H9 (cell line): Measurements from ENCODE around the gene TLL2. TPM values are rescaled to one million over a fixed set of nuclear protein-coding genes. Genes with fewer than 3 reads are reported as not detected.

Source experiments
- DNase-seq: peaks from one replicate; pipeline ENCODE4 v3.0.0-alpha.2; 2017
- H2AFZ ChIP-seq: one replicate; pipeline ENCODE4 v1.6.1; 2013; ENCODE audit warnings: mild to moderate bottlenecking, low read length, control low read depth, moderate library complexity
- H2AK5ac ChIP-seq: 2 replicates; pipeline ENCODE4 v1.6.1; 2013; ENCODE audit warnings: low read length, control low read depth, mixed read lengths; ENCODE audit not compliant: insufficient read length
- H2BK120ac ChIP-seq: one replicate; pipeline ENCODE4 v1.6.1; 2013; ENCODE audit warnings: low read depth, mild to moderate bottlenecking, low read length, control low read depth, inconsistent platforms; ENCODE audit not compliant: poor library complexity, severe bottlenecking
- H2BK12ac ChIP-seq: 2 replicates; pipeline ENCODE4 v1.6.1; 2013; ENCODE audit warnings: low read length, control low read depth, mixed read lengths, low read depth; ENCODE audit not compliant: insufficient read length
- H2BK15ac ChIP-seq: 2 replicates; pipeline ENCODE4 v1.6.1; 2013; ENCODE audit warnings: low read depth, low read length, control low read depth
- H2BK20ac ChIP-seq: one replicate; pipeline ENCODE4 v1.6.1; 2013; ENCODE audit warnings: low read depth, mild to moderate bottlenecking, low read length, control low read depth, inconsistent platforms; ENCODE audit not compliant: poor library complexity, severe bottlenecking
- H2BK5ac ChIP-seq: 2 replicates; pipeline ENCODE4 v1.6.1; 2013; ENCODE audit warnings: low read length, control low read depth, mixed read lengths; ENCODE audit not compliant: insufficient read length
- H3K14ac ChIP-seq: 2 replicates; pipeline ENCODE4 v1.6.1; 2013; ENCODE audit warnings: low read length, control low read depth; ENCODE audit not compliant: insufficient read depth
- H3K18ac ChIP-seq: 2 replicates; pipeline ENCODE4 v1.6.1; 2013; ENCODE audit warnings: low read depth, mild to moderate bottlenecking, mixed read lengths, low read length, control low read depth; ENCODE audit not compliant: insufficient read length
- H3K23ac ChIP-seq: 2 replicates; pipeline ENCODE4 v1.6.1; 2013; ENCODE audit warnings: low read length, control low read depth, mixed read lengths, low read depth; ENCODE audit not compliant: insufficient read length
- H3K23me2 ChIP-seq: 2 replicates; pipeline ENCODE4 v1.6.1; 2013; ENCODE audit warnings: low read depth, mild to moderate bottlenecking, mixed read lengths, low read length, control low read depth; ENCODE audit not compliant: insufficient read length, poor library complexity, severe bottlenecking
- H3K27ac ChIP-seq: 2 replicates; pipeline ENCODE4 v1.5.1; 2013; ENCODE audit warnings: low read length, control low read depth, mixed read lengths, low read depth; ENCODE audit not compliant: insufficient read length
- H3K27me3 ChIP-seq: 2 replicates; pipeline ENCODE4 v1.6.1; 2013; ENCODE audit warnings: low read length, control low read depth, inconsistent platforms; ENCODE audit not compliant: insufficient read depth
- H3K4ac ChIP-seq: 2 replicates; pipeline ENCODE4 v1.6.1; 2013; ENCODE audit warnings: low read depth, mild to moderate bottlenecking, control low read depth, inconsistent platforms, low read length, moderate library complexity
- H3K4me1 ChIP-seq: 2 replicates; pipeline ENCODE4 v1.6.1; 2013; ENCODE audit warnings: low read length, control low read depth, inconsistent platforms; ENCODE audit not compliant: insufficient read depth
- H3K4me2 ChIP-seq: 2 replicates; pipeline ENCODE4 v1.6.1; 2013; ENCODE audit warnings: low read length, control low read depth, mixed read lengths; ENCODE audit not compliant: insufficient read length, insufficient read depth
- H3K56ac ChIP-seq: 2 replicates; pipeline ENCODE4 v1.6.1; 2013; ENCODE audit warnings: low read depth, mild to moderate bottlenecking, mixed read lengths, low read length, control low read depth; ENCODE audit not compliant: insufficient read length
- H3K79me1 ChIP-seq: 2 replicates; pipeline ENCODE4 v1.6.1; 2013; ENCODE audit warnings: low read depth, mild to moderate bottlenecking, moderate library complexity, low read length, control low read depth, inconsistent platforms; ENCODE audit not compliant: insufficient read depth, poor library complexity, severe bottlenecking
- H3K79me2 ChIP-seq: 2 replicates; pipeline ENCODE4 v1.6.1; 2013; ENCODE audit warnings: low read length, control low read depth, inconsistent platforms; ENCODE audit not compliant: insufficient read depth
- H3K9ac ChIP-seq: 2 replicates; pipeline ENCODE4 v1.6.1; 2013; ENCODE audit warnings: low read length, control low read depth, mixed read lengths; ENCODE audit not compliant: insufficient read length; ENCODE audit errors: extremely low read depth
- H3K9me3 ChIP-seq: one replicate; pipeline ENCODE4 v1.6.1; 2013; ENCODE audit warnings: low read depth, low read length, inconsistent platforms; ENCODE audit not compliant: control insufficient read depth
- H3T11ph ChIP-seq: one replicate; pipeline ENCODE4 v1.6.1; 2013; ENCODE audit warnings: mild to moderate bottlenecking, low read length, control low read depth, inconsistent platforms
- H4K20me1 ChIP-seq: one replicate; pipeline ENCODE4 v1.6.1; 2013; ENCODE audit not compliant: control insufficient read depth, insufficient read length, insufficient read depth
- H4K5ac ChIP-seq: 2 replicates; pipeline ENCODE4 v1.6.1; 2013; ENCODE audit warnings: low read depth, mild to moderate bottlenecking, mixed read lengths, low read length, control low read depth; ENCODE audit not compliant: insufficient read length
- H4K8ac ChIP-seq: replicated peaks from 2 replicates; pipeline ENCODE4 v1.6.1; 2013; ENCODE audit warnings: low read length, control low read depth, mixed read lengths, low read depth; ENCODE audit not compliant: insufficient read length
- H4K91ac ChIP-seq: 2 replicates; pipeline ENCODE4 v1.6.1; 2013; ENCODE audit warnings: low read depth, mild to moderate bottlenecking, moderate library complexity, mixed read lengths, low read length, control low read depth; ENCODE audit not compliant: insufficient read length
- H3K27ac Mint-ChIP-seq, 3 experiments: 2 replicates in 2 of 3; 3 replicates in 1 of 3; pipeline ENCODE4 v1.8.0; 2020 to 2021; ENCODE audit warnings: mixed read lengths in 3 of 3, mild to moderate bottlenecking in 1 of 3, moderate library complexity in 1 of 3
- H3K27me3 Mint-ChIP-seq: 2 replicates; pipeline ENCODE4 v1.8.0; 2021; ENCODE audit warnings: low read depth, mild to moderate bottlenecking, moderate library complexity, mixed read lengths
- H3K36me3 Mint-ChIP-seq, 3 experiments: 2 replicates in 2 of 3; 3 replicates in 1 of 3; pipeline ENCODE4 v1.8.0; 2020 to 2021; ENCODE audit warnings: low read depth in 3 of 3, mixed read lengths in 3 of 3; ENCODE audit not compliant: insufficient read depth in 1 of 3
- H3K4me1 Mint-ChIP-seq, 2 experiments: 2 replicates each; pipeline ENCODE4 v1.8.0; 2020; ENCODE audit warnings: mixed read lengths in 2 of 2
- H3K4me3 Mint-ChIP-seq, 2 experiments: 2 replicates in 1 of 2; 3 replicates in 1 of 2; pipeline ENCODE4 v1.8.0; 2020 to 2021; ENCODE audit warnings: mild to moderate bottlenecking in 2 of 2, mixed read lengths in 2 of 2, moderate library complexity in 1 of 2
- H3K9me3 Mint-ChIP-seq, 2 experiments: 2 replicates in 1 of 2; 3 replicates in 1 of 2; pipeline ENCODE4 v1.8.0; 2020; ENCODE audit warnings: mild to moderate bottlenecking in 2 of 2, mixed read lengths in 2 of 2, moderate library complexity in 1 of 2
- CTCF ChIP-seq: fragments of 200-600 bp; sonication (generic); conservative IDR thresholded peaks from 3 replicates; pipeline ENCODE4 v1.8.0; 2021; ENCODE audit warnings: antibody characterized with exemption, mild to moderate bottlenecking
- WGBS: extraction: QIAGEN DNeasy Blood & Tissue Kit; methylation state at CpG from one replicate; pipeline ENCODE4 v1.1.7; 2013; ENCODE audit warnings: missing lambda C conversion rate, low lambda C conversion rate, mixed read lengths; ENCODE audit not compliant: insufficient read length; ENCODE audit errors: extremely low coverage; 5-methylcytosine and 5-hydroxymethylcytosine counted together
- total RNA-seq: library from RNA; stranded (reverse); gene quantifications from 2 replicates; pipeline ENCODE4 v1.2.1, GENCODE V29; 2021

The TLL2 gene
- total RNA-seq, 1 experiment from 2014 or later = 1.4 TPM

- no peak overlapping the region for H4K91ac ChIP-seq
- no peak overlapping the region for H2AK5ac ChIP-seq
- no peak overlapping the region for H3T11ph ChIP-seq
- Mint-ChIP-seq H3K36me3 (no peaks in the 10 kb centered on the region), H3K9me3 (no peaks in the 10 kb centered on the region; a peak in 1 of 5 replicates), H3K27ac (no peak overlapping the region), H3K4me3 (no peak overlapping the region), H3K27me3 (peaks cover 7% of the 10 kb centered on the region), H3K4me1 (no peaks in the 10 kb centered on the region)
- H3K56ac ChIP-seq = no peak overlapping the region
- no peak overlapping the region for H3K4me2 ChIP-seq
- no peaks in the 10 kb centered on the region for H3K23me2 ChIP-seq
- no peak overlapping the region for H3K9ac ChIP-seq
- no peak overlapping the region for H2AFZ ChIP-seq
- no peaks in the 10 kb centered on the region for H3K4me1 ChIP-seq
- no peak overlapping the region for H4K8ac ChIP-seq
- no peak overlapping the region for H3K18ac ChIP-seq
- H3K27ac ChIP-seq = no peak overlapping the region
- no peak overlapping the region for H3K23ac ChIP-seq
- H3K9me3 ChIP-seq = no peaks in the 10 kb centered on the region
- H3K27me3 ChIP-seq = no peaks in the 10 kb centered on the region
- no peak overlapping the region for H3K14ac ChIP-seq
- H2BK5ac ChIP-seq = no peak overlapping the region
- no peaks in the 10 kb centered on the region for H3K79me1 ChIP-seq
- no peak overlapping the region for H2BK12ac ChIP-seq
- WGBS = no CpG with 5 or more reads among the region's 2 CpGs
- H2BK20ac ChIP-seq = no peak overlapping the region
- no peak overlapping the region for H2BK15ac ChIP-seq
- H3K4ac ChIP-seq = no peak overlapping the region
- TF ChIP-seq CTCF = no peak
- H3K79me2 ChIP-seq = no peaks in the 10 kb centered on the region
- no peak overlapping the region for H2BK120ac ChIP-seq
- DNase-seq = no peak
- H4K20me1 ChIP-seq = no peaks in the 10 kb centered on the region
- no peak overlapping the region for H4K5ac ChIP-seq
These were observed 126.6 kb downstream of the TLL2 start for GRCh38 chr10:96387161-96387560.
